ENCODE results near the gene NDST3.
"Not testable (repeated sequence)": the region's sequence is repeated elsewhere in the genome, so short reads cannot be mapped to it uniquely, and the experiment has no call there.

Gene NDST3

GRCh38 chr4:118287711-118288451, 253.6 kb downstream of the NDST3 start:
- H3K4me3 ChIP-seq (ENCODE audit: low read depth, low read length): no peak overlapping the region
- DNase-seq (ENCODE audit: low read depth): peak; percentile 66

GRCh38 chr4:118289794-118290193, 255.5 kb downstream of the NDST3 start:
- peak; percentile 64 for DNase-seq (ENCODE audit: low read depth)
- no peak overlapping the region for H3K4me3 ChIP-seq (ENCODE audit: low read depth, low read length)

GRCh38 chr4:118290951-118291350, 256.7 kb downstream of the NDST3 start:
- no peak for DNase-seq (ENCODE audit: low read depth)

GRCh38 chr4:118296729-118297128, 262.4 kb downstream of the NDST3 start:
- no peak overlapping the region for H3K4me3 ChIP-seq (ENCODE audit: low read depth, low read length)
- no peak for DNase-seq (ENCODE audit: low read depth)

More at GRCh38 chr4:118290951-118291350, 256.7 kb downstream of the NDST3 start:
- H3K4me3 ChIP-seq (ENCODE audit: low read depth, low read length): no peak overlapping the region

GRCh38 chr4:118299619-118300018, 265.3 kb downstream of the NDST3 start:
- DNase-seq (ENCODE audit: low read depth); H3K4me3 ChIP-seq (ENCODE audit: low read depth, low read length): not testable (repeated sequence)

- DNase-seq (ENCODE audit: low read depth): no peak
- no peak overlapping the region for H3K4me3 ChIP-seq (ENCODE audit: low read depth, low read length)
These were observed 273.4 kb downstream of the NDST3 start for GRCh38 chr4:118307643-118308042.

All from skeletal muscle cell (primary cell).